Dermis microvascular lymphatic vessel endothelial cell (primary cell): Measurements from ENCODE around the gene OTUD7B. TPM values are rescaled to one million over a fixed set of nuclear protein-coding genes. Genes with fewer than 3 reads are reported as not detected.
"Not testable (repeated sequence)": the region's sequence is repeated elsewhere in the genome, so short reads cannot be mapped to it uniquely, and the experiment has no call there.

Experiments used
- DNase-seq, 2 donors: peaks; one replicate each; pipeline versions ENCODE4 v3.0.0 to v3.0.0-alpha.2; 2010; ENCODE audit warnings: low read depth in 2 of 2
- total RNA-seq: library from RNA; depleted of rRNA; stranded (reverse); fragments of >200 nt; gene quantifications from 2 replicates; pipeline ENCODE4 v1.2.1, GENCODE V29; 2014

OTUD7B gene
- total RNA-seq, 1 donor from 2014 or later: 8.7 TPM

GRCh38 chr1:149949911-149950310 is 60.6 kb downstream of the OTUD7B start:
- no peak for DNase-seq

- DNase-seq: no peak
These were observed 65.3 kb downstream of the OTUD7B start for GRCh38 chr1:149945206-149945605.

GRCh38 chr1:149942885-149943284 is 67.6 kb downstream of the OTUD7B start:
- DNase-seq: no peak

- DNase-seq: peak in 1 of 2 donors; percentile 41
These were observed 68.3 kb downstream of the OTUD7B start for GRCh38 chr1:149942207-149942606.

- DNase-seq: no peak
These were observed 70.1 kb downstream of the OTUD7B start for GRCh38 chr1:149940427-149940826.

GRCh38 chr1:149938668-149939003 is 71.9 kb downstream of the OTUD7B start:
- DNase-seq: not testable (repeated sequence)

- no peak for DNase-seq
These were observed 72.8 kb downstream of the OTUD7B start for GRCh38 chr1:149937759-149938158.

GRCh38 chr1:149936992-149937705 is 73.4 kb downstream of the OTUD7B start:
- DNase-seq: no peak

- DNase-seq: no peak
These were observed 74.1 kb downstream of the OTUD7B start, which contains the start of gene MTMR11 for GRCh38 chr1:149936170-149936991. MTMR11 (minus strand) TSS chr1:149936879; CDS start chr1:149936647, 232 bp downstream.

GRCh38 chr1:149934356-149934755 is 76.2 kb downstream of the OTUD7B start:
- DNase-seq: no peak

GRCh38 chr1:149933208-149933607 is 77.3 kb downstream of the OTUD7B start:
- no peak for DNase-seq

GRCh38 chr1:149932474-149932873 is 78.1 kb downstream of the OTUD7B start:
- no peak for DNase-seq

GRCh38 chr1:149931212-149931790 is 79.2 kb downstream of the OTUD7B start:
- DNase-seq: peak in 1 of 2 donors; percentile 33

- no peak for DNase-seq
These were observed 80.7 kb downstream of the OTUD7B start for GRCh38 chr1:149929856-149930255.

GRCh38 chr1:149928401-149928724 is 82.2 kb downstream of the OTUD7B start:
- no peak for DNase-seq

- peak; percentile 78 to 95 for DNase-seq
These were observed 82.7 kb downstream of the OTUD7B start, which contains the start of gene SF3B4 for GRCh38 chr1:149927563-149928400. SF3B4 (minus strand) TSS chr1:149927803; CDS start chr1:149927759, 44 bp downstream.

GRCh38 chr1:149927056-149927562 is 83.4 kb downstream of the OTUD7B start:
- peak in 1 of 2 donors; percentile 19 for DNase-seq

GRCh38 chr1:149926296-149926695 is 84.2 kb downstream of the OTUD7B start:
- DNase-seq: no peak

GRCh38 chr1:149925751-149926150 is 84.8 kb downstream of the OTUD7B start:
- DNase-seq: no peak

GRCh38 chr1:149925345-149925744 is 85.2 kb downstream of the OTUD7B start:
- DNase-seq: no peak

- no peak for DNase-seq
These were observed 86.9 kb downstream of the OTUD7B start for GRCh38 chr1:149923626-149924025.
